SHP77 (cell line): ENCODE results near the gene CYP2D6.
"Not testable (repeated sequence)": the region's sequence is repeated elsewhere in the genome, so short reads cannot be mapped to it uniquely, and the experiment has no call there.

Source experiments
- DNase-seq, 2 experiments: peaks; one replicate each; lab custom pipeline; 2025; lab: John Stamatoyannopoulos, UW

CYP2D6 gene

GRCh38 chr22:42134100-42135020 lies 3.8 kb upstream of the CYP2D6 start:
- no peak for DNase-seq

- DNase-seq: no peak
These were observed 1.8 kb upstream of the CYP2D6 start for GRCh38 chr22:42132457-42132856.

GRCh38 chr22:42131562-42131961 lies 952 bp upstream of the CYP2D6 start:
- DNase-seq: no peak

- not testable (repeated sequence) for DNase-seq
These were observed 428 bp downstream of the CYP2D6 start for GRCh38 chr22:42130182-42130581.

GRCh38 chr22:42128776-42129694 lies 1.6 kb downstream of the CYP2D6 start:
- DNase-seq: not testable (repeated sequence)

GRCh38 chr22:42128007-42128406 lies 2.6 kb downstream of the CYP2D6 start:
- not testable (repeated sequence) for DNase-seq

- no peak for DNase-seq
These were observed 3.0 kb downstream of the CYP2D6 start for GRCh38 chr22:42127606-42128005.

GRCh38 chr22:42123529-42123928 lies 7.1 kb downstream of the CYP2D6 start:
- DNase-seq: not testable (repeated sequence)

GRCh38 chr22:42120231-42121021 lies 10.2 kb downstream of the CYP2D6 start:
- not testable (repeated sequence) for DNase-seq

GRCh38 chr22:42116848-42117424 lies 13.7 kb downstream of the CYP2D6 start:
- peak; percentile 32 to 36 for DNase-seq

GRCh38 chr22:42115420-42115830 lies 15.2 kb downstream of the CYP2D6 start:
- DNase-seq: not testable (repeated sequence)

- DNase-seq: peak; percentile 14 to 17
These were observed 15.9 kb downstream of the CYP2D6 start for GRCh38 chr22:42114721-42115120.

- peak in 1 of 2 experiments; percentile 12 for DNase-seq
These were observed 17.8 kb downstream of the CYP2D6 start for GRCh38 chr22:42112793-42113192.

- DNase-seq: no peak
These were observed 18.8 kb downstream of the CYP2D6 start for GRCh38 chr22:42111798-42112197.

- DNase-seq: no peak
These were observed 21.8 kb downstream of the CYP2D6 start for GRCh38 chr22:42108848-42109247.

- not testable (repeated sequence) for DNase-seq
These were observed 26.2 kb downstream of the CYP2D6 start for GRCh38 chr22:42104332-42104860.

GRCh38 chr22:42101199-42101598 lies 29.4 kb downstream of the CYP2D6 start:
- DNase-seq: no peak

GRCh38 chr22:42091455-42091782 lies 39.2 kb downstream of the CYP2D6 start:
- no peak for DNase-seq

GRCh38 chr22:42090596-42091454 lies 39.8 kb downstream of the CYP2D6 start, which contains the start of gene NDUFA6:
TSS of gene NDUFA6 (minus strand) at chr22:42090772. CDS start at chr22:42090744, 28 bp downstream.
- peak; percentile 98 for DNase-seq

GRCh38 chr22:42086051-42086450 lies 44.6 kb downstream of the CYP2D6 start:
- no peak for DNase-seq
